ENCODE data around the gene DOCK1.

Gene DOCK1

GRCh38 chr10:127444155-127444554 is 538.9 kb downstream of the DOCK1 start:
- no peak for DNase-seq

DNA sequence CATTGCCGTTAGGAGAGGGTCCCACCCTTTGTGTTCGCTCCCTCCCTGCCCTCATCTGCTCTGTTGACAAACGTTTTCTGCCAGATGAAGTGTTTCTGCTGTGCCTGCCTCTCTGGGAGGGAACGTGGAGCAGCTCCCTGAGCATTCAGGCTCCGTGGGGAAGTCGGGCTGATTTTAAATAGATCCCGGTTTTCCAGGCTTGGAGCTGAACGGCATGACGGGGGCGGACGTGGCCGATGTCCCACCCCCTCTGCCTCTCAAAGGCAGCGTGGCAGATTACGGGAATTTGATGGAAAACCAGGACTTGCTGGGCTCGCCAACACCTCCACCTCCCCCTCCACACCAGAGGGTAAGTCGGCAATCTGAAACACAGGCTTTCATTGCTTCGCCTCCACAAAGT is 542.0 kb downstream of the DOCK1 start:
- DNase-seq, result no peak

GRCh38 chr10:127449490-127449889 is 544.3 kb downstream of the DOCK1 start:
- DNase-seq, result no peak

DNA sequence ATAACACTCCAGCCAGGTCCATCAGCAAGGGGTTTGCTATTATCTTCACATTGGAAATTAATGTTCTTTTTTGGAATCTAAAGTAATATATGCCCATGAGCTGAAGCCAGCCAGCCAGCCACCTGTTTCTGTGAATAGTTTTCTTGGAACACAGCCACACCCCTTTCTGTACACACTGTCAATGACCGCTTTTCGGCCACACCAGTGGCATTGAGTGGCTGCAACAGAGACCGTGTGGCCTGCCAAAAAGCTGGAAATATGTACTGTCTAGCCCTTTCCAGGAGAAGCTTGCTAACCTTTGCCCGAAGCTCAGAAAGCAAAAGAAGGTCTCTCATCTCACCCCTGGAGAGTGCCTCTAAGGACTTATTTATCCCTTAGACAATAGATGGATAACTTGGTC is 545.4 kb downstream of the DOCK1 start:
- peak; percentile 10 for DNase-seq

DNA sequence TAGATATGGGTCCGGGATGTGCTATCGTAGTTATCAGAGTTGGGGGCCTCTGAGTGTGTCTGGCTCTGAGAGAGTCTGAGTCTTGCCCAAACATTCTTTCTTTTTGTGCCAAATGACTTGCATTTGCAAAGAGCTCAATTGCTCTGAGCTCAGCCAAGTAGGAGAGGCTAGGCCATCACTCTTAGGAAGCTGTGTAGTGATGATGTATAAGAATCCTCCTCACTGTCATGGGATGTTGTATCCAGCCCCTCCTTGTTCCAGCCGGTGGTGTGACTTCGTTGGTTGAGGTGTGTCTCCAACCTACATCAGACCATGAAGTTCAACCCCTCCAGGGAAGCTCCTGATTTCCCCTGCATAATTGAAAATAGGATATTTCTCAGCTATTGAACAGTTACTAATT is 546.4 kb downstream of the DOCK1 start:
- no peak for DNase-seq

GRCh38 chr10:127452568-127452967 is 547.3 kb downstream of the DOCK1 start:
- DNase-seq, result no peak

DNA sequence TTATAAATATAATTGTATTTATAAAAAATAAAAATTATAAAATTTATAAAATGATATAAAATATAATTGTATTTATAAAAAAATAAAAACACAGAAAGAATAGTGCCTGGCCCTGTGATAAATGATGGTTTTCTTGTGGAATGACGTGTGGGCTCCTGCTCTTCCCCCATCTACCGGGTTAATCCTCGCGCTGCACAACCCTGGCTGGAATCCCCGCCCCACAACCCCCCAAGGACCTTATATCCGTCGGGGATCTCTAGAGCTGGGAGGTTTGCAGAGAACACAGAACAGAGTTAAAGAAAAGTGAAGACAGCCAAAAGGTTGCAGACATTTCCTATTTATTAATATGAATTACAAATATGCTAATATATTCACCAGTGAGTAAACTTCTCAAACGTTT is 548.5 kb downstream of the DOCK1 start:
- no peak for DNase-seq

- no peak for DNase-seq
These were observed 550.9 kb downstream of the DOCK1 start for GRCh38 chr10:127456122-127456521.

GRCh38 chr10:127458016-127458810 is 553.0 kb downstream of the DOCK1 start:
- no peak for DNase-seq

DNA sequence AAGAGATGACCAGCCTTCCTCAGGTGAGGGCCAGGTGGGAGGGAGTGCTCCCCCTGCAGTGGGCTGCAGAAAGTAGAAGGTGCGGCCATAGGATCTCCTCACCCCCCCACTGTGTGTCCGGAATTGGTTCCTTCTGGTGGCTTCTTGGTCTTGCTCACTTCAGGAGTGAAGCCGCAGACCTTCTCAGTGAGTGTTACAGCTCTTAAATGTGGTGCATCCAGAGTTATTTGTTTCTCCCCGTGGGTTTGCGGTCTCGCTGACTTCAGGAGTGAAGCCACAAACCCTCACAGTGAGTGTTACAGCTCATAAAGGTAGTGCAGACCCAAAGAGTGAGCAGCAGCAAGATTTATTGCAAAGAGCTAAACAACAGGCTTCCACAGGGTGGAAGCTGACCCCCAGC is 553.6 kb downstream of the DOCK1 start:
- no peak for DNase-seq

DNA sequence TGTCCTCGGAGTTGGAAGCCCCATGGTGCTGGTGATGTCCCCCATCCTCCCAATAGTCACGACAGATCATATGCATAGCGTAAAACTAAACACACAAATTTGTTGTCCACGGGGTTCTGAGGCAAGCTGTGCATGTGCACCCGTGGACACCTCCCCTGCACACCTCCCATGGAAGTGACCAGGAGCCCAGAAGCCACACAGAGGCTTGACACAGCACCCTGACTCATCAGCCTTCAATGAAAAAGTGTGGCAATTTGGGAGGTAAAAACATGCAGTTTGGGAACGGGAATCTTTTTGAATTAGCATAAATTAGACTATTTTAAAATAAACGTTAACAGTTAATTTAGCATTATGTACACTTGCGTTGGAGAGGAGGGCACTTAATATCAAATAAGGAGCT is 554.7 kb downstream of the DOCK1 start:
- DNase-seq, result no peak

DNA sequence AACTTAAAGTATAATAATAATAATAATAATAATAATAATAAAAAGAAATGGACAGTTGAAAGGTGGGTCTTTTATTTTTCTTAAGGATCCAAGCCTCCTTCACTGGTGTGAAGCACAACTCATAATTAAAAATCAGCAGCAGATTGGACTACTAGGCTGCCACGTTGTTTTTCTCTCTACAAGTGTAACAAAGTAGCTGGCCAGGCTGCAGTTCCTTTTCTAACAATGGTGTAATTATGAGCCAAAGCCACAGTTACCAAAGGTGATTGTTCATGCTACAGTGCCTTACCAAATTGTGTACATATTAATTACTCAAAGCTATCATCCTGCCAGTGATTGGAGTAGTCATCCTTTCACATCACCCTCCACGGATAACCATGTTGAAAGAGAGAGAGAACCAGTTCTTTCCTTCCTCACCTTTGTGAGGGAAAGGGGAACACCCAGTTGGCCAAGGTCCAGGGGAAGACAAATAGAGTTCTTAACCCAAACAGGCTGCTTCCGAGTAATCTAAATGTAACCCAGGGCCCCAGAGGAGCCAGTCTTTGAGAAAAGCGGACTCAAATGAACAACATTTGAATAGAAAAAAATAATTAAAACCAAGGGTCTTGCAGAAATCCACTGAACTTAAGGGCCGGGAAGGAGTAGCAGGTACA is 557.5 kb downstream of the DOCK1 start:
- peak; percentile 3 for DNase-seq

GRCh38 chr10:127463548-127463947 is 558.3 kb downstream of the DOCK1 start:
- no peak for DNase-seq

GRCh38 chr10:127464561-127464960 is 559.3 kb downstream of the DOCK1 start:
- no peak for DNase-seq

- DNase-seq, result no peak
These were observed 562.6 kb downstream of the DOCK1 start for GRCh38 chr10:127467811-127468210.

DNA sequence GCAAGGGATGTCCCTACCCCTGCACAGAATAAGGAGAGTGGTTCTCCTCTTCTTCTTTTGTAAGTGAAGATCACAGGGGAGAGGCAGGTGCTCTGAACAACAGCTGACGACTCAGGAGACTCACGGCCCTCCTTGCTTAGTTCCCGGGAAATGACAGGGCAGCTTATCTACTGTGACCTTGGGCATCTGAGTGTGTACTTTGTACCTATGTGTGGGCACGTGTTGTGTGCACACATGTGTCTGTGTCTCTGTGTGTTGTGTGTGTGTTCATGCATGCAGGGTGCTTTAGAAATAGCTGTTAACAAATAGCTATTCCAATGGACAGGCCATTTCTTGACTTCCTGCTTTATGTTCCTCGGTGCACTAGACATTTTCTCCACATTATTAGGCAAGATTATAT is 563.4 kb downstream of the DOCK1 start:
- no peak for DNase-seq

GRCh38 chr10:127470911-127471310 is 565.7 kb downstream of the DOCK1 start:
- DNase-seq, result no peak

- DNase-seq, result no peak
These were observed 567.7 kb downstream of the DOCK1 start for GRCh38 chr10:127472976-127473375.

DNA sequence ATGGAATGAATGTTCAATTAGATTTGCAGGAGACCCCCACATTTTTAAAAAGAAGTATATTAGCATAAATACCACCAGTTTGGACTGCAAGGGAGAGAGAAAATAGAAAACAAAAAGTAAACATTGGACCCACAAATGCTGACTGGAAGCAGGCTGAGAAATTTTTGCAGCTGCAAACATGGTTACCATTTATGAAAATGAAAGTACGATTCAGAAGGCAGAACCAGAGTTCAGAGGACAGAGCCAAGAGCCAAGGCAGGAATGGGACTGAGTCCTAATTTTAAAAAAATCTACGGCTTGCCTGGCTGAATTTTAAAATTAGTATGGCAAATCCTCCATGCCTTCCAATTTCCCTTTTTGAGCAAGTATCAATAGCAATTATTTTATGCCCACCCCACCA is 569.3 kb downstream of the DOCK1 start:
- DNase-seq, result no peak

DNA sequence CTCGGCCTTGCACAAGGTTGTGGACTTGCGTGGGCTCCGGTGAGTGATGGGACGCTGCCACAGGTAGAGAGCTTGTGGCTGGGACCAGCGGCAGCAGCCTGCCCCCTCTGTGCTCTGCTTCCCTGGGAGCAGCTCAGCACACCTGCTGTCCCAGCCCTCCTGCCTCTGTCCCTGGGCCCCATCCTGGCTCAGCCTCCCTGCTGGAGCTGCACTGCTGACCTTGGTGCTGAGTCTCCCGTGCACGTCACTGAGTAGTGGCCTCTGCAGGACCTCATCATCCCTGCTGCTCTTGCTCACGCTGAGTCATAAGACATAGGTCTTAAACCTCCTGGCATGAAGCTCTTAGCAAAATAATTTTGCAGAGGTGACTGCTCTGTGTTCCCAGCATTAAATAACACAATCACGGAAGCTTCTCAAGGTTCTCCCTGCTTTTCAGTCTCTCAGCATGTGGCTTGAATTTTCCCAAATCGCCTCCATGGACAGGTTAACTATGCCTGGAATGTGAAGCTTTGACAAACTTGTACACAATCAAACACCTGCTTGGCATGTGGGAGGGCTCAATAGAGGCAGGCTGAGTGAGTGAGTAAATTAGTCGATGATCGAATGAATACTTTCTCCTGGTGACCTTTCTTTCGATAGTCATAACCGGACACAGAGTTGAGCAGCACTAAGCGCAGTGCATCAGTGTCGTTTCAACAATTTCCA is 580.1 kb downstream of the DOCK1 start:
- no peak for DNase-seq

DNA sequence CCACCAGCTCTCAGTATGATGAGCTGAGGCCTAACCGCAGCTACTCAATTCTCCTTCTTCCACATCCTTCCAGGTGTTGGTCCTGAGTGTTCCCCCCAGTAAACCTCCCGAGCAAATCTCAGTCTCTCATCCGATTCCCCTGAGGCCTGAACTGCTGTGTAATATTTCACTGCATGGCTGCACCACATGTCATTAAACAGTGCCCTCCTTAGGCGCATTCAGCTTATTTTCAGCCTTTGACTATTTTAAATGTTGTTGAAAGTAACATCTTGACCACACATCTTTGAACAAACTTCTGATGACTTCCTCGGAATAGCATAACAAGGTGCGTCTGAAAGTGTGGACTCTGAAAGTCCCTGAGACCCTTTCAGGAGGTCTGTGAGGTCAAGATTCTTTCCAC is 581.1 kb downstream of the DOCK1 start:
- DNase-seq, result no peak

- DNase-seq, result no peak
These were observed 587.5 kb downstream of the DOCK1 start for GRCh38 chr10:127492607-127493250.

GRCh38 chr10:127496035-127496434 is 590.8 kb downstream of the DOCK1 start:
- DNase-seq, result no peak

GRCh38 chr10:127497685-127498084 is 592.5 kb downstream of the DOCK1 start:
- no peak for DNase-seq
